ENCODE data around the gene PODNL1. TPM values are rescaled to one million over a fixed set of nuclear protein-coding genes. Genes with fewer than 3 reads are reported as not detected.

The PODNL1 gene
- total and polyA plus RNA-seq, 2 of the 13 experiments (the other 11 are each of a cell fraction or from before 2014, with no cell fraction given) = 0.18 TPM; not detected in 1

- TF ChIP-seq ZNF773 (CRISPR knock-in tag; IDR thresholded peaks at IDR 0.05; ENCODE audit: borderline replicate concordance) (peak; percentile 78; the same call in 1 of the 2 replicates), REXO4 (CRISPR knock-in tag; IDR thresholded peaks at IDR 0.05; ENCODE audit: borderline replicate concordance) (no peak), HIVEP1 (CRISPR knock-in tag; IDR thresholded peaks at IDR 0.05) (no peak), MED13 (CRISPR knock-in tag; IDR thresholded peaks at IDR 0.05) (peak; percentile 65; the same call in 1 of the 2 replicates), NFATC3 (CRISPR knock-in tag; IDR thresholded peaks at IDR 0.05) (0 out of 2 replicates have a peak, but pooled peaks have one; percentile 37), ZNF597 (CRISPR knock-in tag; IDR thresholded peaks at IDR 0.05) (no peak), YEATS2 (CRISPR knock-in tag; IDR thresholded peaks at IDR 0.05; ENCODE audit: borderline replicate concordance) (peak; percentile 85), ZBTB20 (CRISPR knock-in tag; IDR thresholded peaks at IDR 0.05; ENCODE audit: borderline replicate concordance, low read depth) (no peak; the same call in 1 of the 2 replicates), ATF4 (CRISPR knock-in tag; IDR thresholded peaks at IDR 0.05) (0 out of 4 replicates have a peak, but pooled peaks of 1 of the 2 experiments have one; percentile 45), AHR (CRISPR knock-in tag; IDR thresholded peaks at IDR 0.05) (0 out of 2 replicates have a peak, but pooled peaks have one; percentile 76), MEIS1 (CRISPR knock-in tag; IDR thresholded peaks at IDR 0.05; ENCODE audit: borderline replicate concordance) (no peak; the same call in 1 of the 2 replicates), ZBTB2 (CRISPR knock-in tag; IDR thresholded peaks at IDR 0.05; ENCODE audit: low read depth) (peak; percentile 94), TBX2 (CRISPR knock-in tag; IDR thresholded peaks at IDR 0.05; ENCODE audit: borderline replicate concordance) (peak; percentile 96), CEBPG (CRISPR knock-in tag; IDR thresholded peaks at IDR 0.05) (peak; percentile 12; the same call in 1 of the 2 replicates), ZNF747 (CRISPR knock-in tag; IDR thresholded peaks at IDR 0.05; ENCODE audit: borderline replicate concordance) (peak; percentile 93), PRDM15 (CRISPR knock-in tag; IDR thresholded peaks at IDR 0.05) (0 out of 2 replicates have a peak, but pooled peaks have one; percentile 44), HDAC1 (CRISPR knock-in tag; IDR thresholded peaks at IDR 0.05) (peak; percentile 70), CCAR2 (optimal IDR thresholded peaks at IDR 0.05; ENCODE audit: low read depth, low read length) (no peak), ZFP36L2 (CRISPR knock-in tag; IDR thresholded peaks at IDR 0.05) (no peak), PRMT3 (CRISPR knock-in tag; IDR thresholded peaks at IDR 0.05; ENCODE audit: borderline replicate concordance, low read depth) (no peak)
These were observed 32.3 kb downstream of the PODNL1 start, which contains the start of the genes BRME1 and CC2D1A (continued) for GRCh38 chr19:13905634-13906520.
